ENCODE results near the gene AMOTL1. TPM values are rescaled to one million over a fixed set of nuclear protein-coding genes. Genes with fewer than 3 reads are reported as not detected.
"Not testable (repeated sequence)": the region's sequence is repeated elsewhere in the genome, so short reads cannot be mapped to it uniquely, and the experiment has no call there.

AMOTL1 gene
- total RNA-seq, 1 donor from 2014 or later: 79.3 TPM

DNA sequence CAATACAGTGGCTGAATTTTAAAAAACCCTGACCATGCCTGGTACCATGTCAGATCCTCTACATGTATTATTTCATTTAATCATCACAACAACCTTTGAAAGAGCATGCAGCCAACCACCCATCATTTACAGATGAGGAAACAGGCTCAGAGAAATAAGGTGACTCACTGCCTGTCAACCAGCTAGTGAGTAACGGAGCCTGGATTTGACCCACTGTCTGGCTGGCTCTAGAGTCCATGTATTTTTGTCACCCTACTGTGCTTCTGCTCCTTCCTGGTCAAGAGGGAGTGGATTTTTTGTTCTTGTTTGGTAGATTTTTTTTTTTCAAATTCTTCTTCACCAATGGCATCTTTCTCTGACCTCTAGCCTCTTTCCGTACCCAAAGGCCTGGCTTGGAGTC is 127.8 kb downstream of the AMOTL1 start:
- H3K9me3 ChIP-seq (ENCODE audit: control insufficient read depth in 3 of 3, low read length in 3 of 3): peaks cover 7 to 12% (median 8%) of the 10 kb centered on the region in 3 donors
- H3K27me3 ChIP-seq (ENCODE audit: control insufficient read depth in 3 of 3, insufficient read depth in 3 of 3, low read length in 3 of 3): no peaks in the 10 kb centered on the region
- H3K27ac ChIP-seq (ENCODE audit: low read depth, low read length): no peak overlapping the region
- H3K36me3 ChIP-seq (ENCODE audit: control insufficient read depth in 3 of 3, insufficient read depth in 3 of 3, low read length in 3 of 3): peaks cover 0 to 9% (median 0%) of the 10 kb centered on the region in 3 donors
- H3K9ac ChIP-seq (ENCODE audit: low read depth in 1 of 3, low read length in 3 of 3): no peak overlapping the region
- H3K4me1 ChIP-seq (ENCODE audit: control insufficient read depth in 3 of 3, insufficient read depth in 3 of 3, low read length in 3 of 3): peaks cover 0 to 5% (median 4%) of the 10 kb centered on the region in 3 donors
- no peak overlapping the region for H3K4me3 ChIP-seq (ENCODE audit: low read length in 3 of 3)

DNA sequence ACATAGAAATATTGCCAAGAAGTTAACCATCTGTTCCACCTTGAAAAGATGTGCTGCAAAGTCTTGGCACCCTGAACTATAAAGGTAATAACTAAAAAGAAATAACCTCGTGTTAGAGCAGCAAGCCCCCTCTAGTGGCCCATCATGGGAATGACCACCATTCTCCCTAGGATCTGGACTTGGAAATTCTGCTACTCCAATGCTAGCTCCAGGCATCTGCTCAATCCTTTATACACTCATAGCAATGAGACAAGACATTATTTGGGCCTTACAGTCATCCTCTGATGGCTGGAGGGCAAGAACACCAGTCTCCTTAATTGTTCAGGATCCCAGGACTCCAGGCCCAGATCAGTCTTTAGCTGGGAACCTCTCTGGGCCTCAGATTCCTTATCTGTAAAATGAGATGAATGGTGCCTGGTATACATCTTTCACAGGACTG is 129.2 kb downstream of the AMOTL1 start:
- no peaks in the 10 kb centered on the region for H3K27me3 ChIP-seq (ENCODE audit: control insufficient read depth in 3 of 3, insufficient read depth in 3 of 3, low read length in 3 of 3)

DNA sequence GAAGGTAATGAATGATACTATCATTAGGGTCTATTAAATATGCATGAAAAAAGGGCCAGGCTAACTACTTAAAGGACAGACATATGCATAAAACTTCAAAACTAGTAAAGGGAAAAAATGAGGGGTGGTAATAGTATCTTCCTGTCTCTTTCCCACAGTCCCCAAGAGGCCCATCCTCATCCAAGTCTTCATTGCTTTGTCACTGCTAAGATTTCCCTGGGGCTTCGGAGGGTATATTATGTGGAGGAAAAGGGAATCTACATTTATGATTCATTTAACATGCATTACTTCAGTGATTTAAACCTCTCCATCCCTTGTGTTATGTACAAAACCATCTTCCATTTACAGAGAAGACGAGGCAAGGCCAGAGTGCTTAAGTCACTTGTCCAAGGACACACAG is 139.1 kb downstream of the AMOTL1 start:
- Histone ChIP-seq H3K9ac (ENCODE audit: low read depth in 1 of 3, low read length in 3 of 3) (no peak overlapping the region), H3K9me3 (ENCODE audit: control insufficient read depth in 3 of 3, low read length in 3 of 3) (no peaks in the 10 kb centered on the region), H3K27ac (ENCODE audit: low read depth, low read length) (no peak overlapping the region), H3K36me3 (ENCODE audit: control insufficient read depth in 3 of 3, insufficient read depth in 3 of 3, low read length in 3 of 3) (peaks cover 0 to 2% (median 0%) of the 10 kb centered on the region in 3 donors), H3K27me3 (ENCODE audit: control insufficient read depth in 3 of 3, insufficient read depth in 3 of 3, low read length in 3 of 3) (no peaks in the 10 kb centered on the region), H3K4me3 (ENCODE audit: low read length in 3 of 3) (no peak overlapping the region), H3K4me1 (ENCODE audit: control insufficient read depth in 3 of 3, insufficient read depth in 3 of 3, low read length in 3 of 3) (no peaks in the 10 kb centered on the region)

More for the DNA sequence above, 129.2 kb downstream of the AMOTL1 start:
- Histone ChIP-seq H3K36me3 (ENCODE audit: control insufficient read depth in 3 of 3, insufficient read depth in 3 of 3, low read length in 3 of 3) (peaks cover 0 to 9% (median 0%) of the 10 kb centered on the region in 3 donors), H3K4me3 (ENCODE audit: low read length in 3 of 3) (no peak overlapping the region), H3K9ac (ENCODE audit: low read depth in 1 of 3, low read length in 3 of 3) (no peak overlapping the region), H3K9me3 (ENCODE audit: control insufficient read depth in 3 of 3, low read length in 3 of 3) (peaks cover 5 to 12% (median 8%) of the 10 kb centered on the region in 3 donors), H3K4me1 (ENCODE audit: control insufficient read depth in 3 of 3, insufficient read depth in 3 of 3, low read length in 3 of 3) (peaks cover 0 to 5% (median 4%) of the 10 kb centered on the region in 3 donors), H3K27ac (ENCODE audit: low read depth, low read length) (no peak overlapping the region)

DNA sequence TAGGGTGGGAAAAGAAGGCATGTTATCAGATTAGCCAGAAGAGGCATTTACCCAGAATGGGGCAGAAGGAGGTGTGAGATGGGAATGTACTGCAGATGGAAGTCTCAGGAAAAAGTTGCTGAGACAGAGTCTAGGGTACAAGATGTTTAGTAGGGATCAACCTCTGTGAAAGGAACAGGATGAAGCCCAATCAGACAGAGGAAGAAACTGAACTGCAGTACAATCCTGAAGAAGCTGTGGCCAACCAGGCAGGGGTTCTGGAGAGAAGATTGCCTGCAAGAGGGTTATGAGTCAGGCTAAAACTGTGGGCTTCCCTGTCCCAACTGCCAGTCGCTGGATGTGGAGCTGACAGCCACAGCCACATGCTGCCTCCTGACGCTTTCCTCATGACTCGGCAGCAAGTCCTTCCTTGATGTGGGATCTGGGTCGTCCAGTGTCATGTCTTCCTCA is 141.2 kb downstream of the AMOTL1 start:
- Histone ChIP-seq H3K9me3 (ENCODE audit: control insufficient read depth in 3 of 3, low read length in 3 of 3) (no peaks in the 10 kb centered on the region), H3K27me3 (ENCODE audit: control insufficient read depth in 3 of 3, insufficient read depth in 3 of 3, low read length in 3 of 3) (no peaks in the 10 kb centered on the region), H3K4me3 (ENCODE audit: low read length in 3 of 3) (no peak overlapping the region), H3K9ac (ENCODE audit: low read depth in 1 of 3, low read length in 3 of 3) (no peak overlapping the region), H3K36me3 (ENCODE audit: control insufficient read depth in 3 of 3, insufficient read depth in 3 of 3, low read length in 3 of 3) (no peaks in the 10 kb centered on the region), H3K27ac (ENCODE audit: low read depth, low read length) (no peak overlapping the region), H3K4me1 (ENCODE audit: control insufficient read depth in 3 of 3, insufficient read depth in 3 of 3, low read length in 3 of 3) (no peaks in the 10 kb centered on the region)

DNA sequence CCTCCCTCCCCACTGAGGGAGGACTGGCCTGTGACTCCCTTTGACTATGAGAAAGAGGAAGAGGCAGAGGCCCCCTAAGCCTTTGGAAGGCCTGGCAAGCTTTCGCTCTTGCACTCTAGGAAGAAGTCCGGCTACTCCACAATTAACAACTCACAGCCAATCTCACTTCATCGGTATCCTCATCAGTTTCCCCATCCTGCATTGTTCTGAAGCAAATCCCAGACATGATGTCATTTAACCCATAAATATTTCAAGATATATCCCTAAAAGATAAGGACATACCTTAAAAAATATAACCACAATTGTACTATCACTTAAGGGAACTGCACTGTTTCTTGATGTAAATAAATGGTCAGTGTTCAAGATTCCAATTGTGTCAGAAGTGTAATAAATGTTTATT is 142.1 kb downstream of the AMOTL1 start:
- no peaks in the 10 kb centered on the region for H3K9me3 ChIP-seq (ENCODE audit: control insufficient read depth in 3 of 3, low read length in 3 of 3)

DNA sequence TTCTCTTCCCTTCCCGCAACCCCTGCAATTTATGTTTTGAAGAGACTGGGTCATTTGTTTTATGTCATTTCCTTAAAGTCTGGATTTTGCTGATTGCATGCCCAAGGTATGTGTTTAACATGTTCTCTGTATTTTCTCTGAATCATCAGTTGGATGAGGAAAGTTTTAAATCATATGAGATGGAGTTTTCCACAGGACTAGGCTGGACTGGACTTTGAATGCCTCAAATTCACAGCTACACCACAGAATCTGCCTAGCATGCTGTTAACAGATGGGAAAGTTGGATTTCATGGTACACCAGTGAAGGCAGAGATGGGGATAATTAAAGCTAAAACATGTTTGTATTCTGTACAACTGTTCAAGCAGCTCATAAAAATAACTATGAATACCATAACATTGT is 142.6 kb downstream of the AMOTL1 start:
- no peaks in the 10 kb centered on the region for H3K4me1 ChIP-seq (ENCODE audit: control insufficient read depth in 3 of 3, insufficient read depth in 3 of 3, low read length in 3 of 3)
- H3K27me3 ChIP-seq (ENCODE audit: control insufficient read depth in 3 of 3, insufficient read depth in 3 of 3, low read length in 3 of 3): no peaks in the 10 kb centered on the region
- no peak overlapping the region for H3K27ac ChIP-seq (ENCODE audit: low read depth, low read length)
- H3K9me3 ChIP-seq (ENCODE audit: control insufficient read depth in 3 of 3, low read length in 3 of 3): no peaks in the 10 kb centered on the region
- H3K4me3 ChIP-seq (ENCODE audit: low read length in 3 of 3): no peak overlapping the region
- no peak overlapping the region for H3K9ac ChIP-seq (ENCODE audit: low read depth in 1 of 3, low read length in 3 of 3)
- H3K36me3 ChIP-seq (ENCODE audit: control insufficient read depth in 3 of 3, insufficient read depth in 3 of 3, low read length in 3 of 3): no peaks in the 10 kb centered on the region

More for the DNA sequence above, 142.1 kb downstream of the AMOTL1 start:
- Histone ChIP-seq H3K9ac (ENCODE audit: low read depth in 1 of 3, low read length in 3 of 3) (no peak overlapping the region), H3K4me3 (ENCODE audit: low read length in 3 of 3) (no peak overlapping the region), H3K36me3 (ENCODE audit: control insufficient read depth in 3 of 3, insufficient read depth in 3 of 3, low read length in 3 of 3) (no peaks in the 10 kb centered on the region), H3K27me3 (ENCODE audit: control insufficient read depth in 3 of 3, insufficient read depth in 3 of 3, low read length in 3 of 3) (no peaks in the 10 kb centered on the region), H3K4me1 (ENCODE audit: control insufficient read depth in 3 of 3, insufficient read depth in 3 of 3, low read length in 3 of 3) (no peaks in the 10 kb centered on the region), H3K27ac (ENCODE audit: low read depth, low read length) (no peak overlapping the region)

DNA sequence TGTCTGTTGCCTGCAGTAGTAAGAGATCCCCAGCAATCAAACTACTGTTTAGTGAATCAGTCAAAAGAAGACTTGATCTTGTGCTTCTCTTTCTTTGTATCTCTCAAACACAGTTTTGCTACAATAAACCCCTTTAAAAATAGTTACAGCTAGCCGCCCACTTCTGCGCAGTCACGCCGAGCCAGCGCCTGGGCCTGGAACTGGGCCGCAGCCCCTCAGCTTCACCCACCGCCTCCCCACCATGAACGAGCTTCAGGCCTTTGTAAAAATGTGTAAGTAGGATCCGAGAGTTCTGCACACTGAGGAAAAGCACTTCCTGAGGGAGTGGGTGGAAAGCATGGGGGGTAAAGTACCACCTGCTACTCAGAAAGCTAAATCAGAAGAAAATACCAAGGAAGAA is 144.7 kb downstream of the AMOTL1 start:
- Histone ChIP-seq H3K27ac (ENCODE audit: low read depth, low read length) (no peak overlapping the region), H3K4me3 (ENCODE audit: low read length in 3 of 3) (no peak overlapping the region), H3K9me3 (ENCODE audit: control insufficient read depth in 3 of 3, low read length in 3 of 3) (no peaks in the 10 kb centered on the region), H3K36me3 (ENCODE audit: control insufficient read depth in 3 of 3, insufficient read depth in 3 of 3, low read length in 3 of 3) (no peaks in the 10 kb centered on the region), H3K27me3 (ENCODE audit: control insufficient read depth in 3 of 3, insufficient read depth in 3 of 3, low read length in 3 of 3) (no peaks in the 10 kb centered on the region), H3K9ac (ENCODE audit: low read depth in 1 of 3, low read length in 3 of 3) (no peak overlapping the region), H3K4me1 (ENCODE audit: control insufficient read depth in 3 of 3, insufficient read depth in 3 of 3, low read length in 3 of 3) (no peaks in the 10 kb centered on the region)

- not testable (repeated sequence) for H3K9me3 ChIP-seq (ENCODE audit: control insufficient read depth in 3 of 3, low read length in 3 of 3); H3K9ac ChIP-seq (ENCODE audit: low read depth in 1 of 3, low read length in 3 of 3); H3K27me3 ChIP-seq (ENCODE audit: control insufficient read depth in 3 of 3, insufficient read depth in 3 of 3, low read length in 3 of 3); H3K36me3 ChIP-seq (ENCODE audit: control insufficient read depth in 3 of 3, insufficient read depth in 3 of 3, low read length in 3 of 3); H3K27ac ChIP-seq (ENCODE audit: low read depth, low read length); H3K4me1 ChIP-seq (ENCODE audit: control insufficient read depth in 3 of 3, insufficient read depth in 3 of 3, low read length in 3 of 3); H3K4me3 ChIP-seq (ENCODE audit: low read length in 3 of 3)
These were observed 145.7 kb downstream of the AMOTL1 start for GRCh38 chr11:94913718-94914394.

- Histone ChIP-seq H3K9ac (ENCODE audit: low read depth in 1 of 3, low read length in 3 of 3) (no peak overlapping the region), H3K4me3 (ENCODE audit: low read length in 3 of 3) (no peak overlapping the region), H3K27ac (ENCODE audit: low read depth, low read length) (no peak overlapping the region), H3K27me3 (ENCODE audit: control insufficient read depth in 3 of 3, insufficient read depth in 3 of 3, low read length in 3 of 3) (no peaks in the 10 kb centered on the region), H3K4me1 (ENCODE audit: control insufficient read depth in 3 of 3, insufficient read depth in 3 of 3, low read length in 3 of 3) (peaks cover 0 to 2% (median 0%) of the 10 kb centered on the region in 3 donors), H3K9me3 (ENCODE audit: control insufficient read depth in 3 of 3, low read length in 3 of 3) (no peaks in the 10 kb centered on the region), H3K36me3 (ENCODE audit: control insufficient read depth in 3 of 3, insufficient read depth in 3 of 3, low read length in 3 of 3) (no peaks in the 10 kb centered on the region)
These were observed 152.2 kb downstream of the AMOTL1 start for GRCh38 chr11:94920311-94920710.

- Histone ChIP-seq H3K4me3 (ENCODE audit: low read length in 3 of 3) (no peak overlapping the region), H3K9ac (ENCODE audit: low read depth in 1 of 3, low read length in 3 of 3) (no peak overlapping the region), H3K9me3 (ENCODE audit: control insufficient read depth in 3 of 3, low read length in 3 of 3) (no peaks in the 10 kb centered on the region), H3K4me1 (ENCODE audit: control insufficient read depth in 3 of 3, insufficient read depth in 3 of 3, low read length in 3 of 3) (peaks cover 11 to 15% (median 13%) of the 10 kb centered on the region in 3 donors), H3K27ac (ENCODE audit: low read depth, low read length) (no peak overlapping the region), H3K36me3 (ENCODE audit: control insufficient read depth in 3 of 3, insufficient read depth in 3 of 3, low read length in 3 of 3) (no peaks in the 10 kb centered on the region), H3K27me3 (ENCODE audit: control insufficient read depth in 3 of 3, insufficient read depth in 3 of 3, low read length in 3 of 3) (no peaks in the 10 kb centered on the region)
These were observed 154.3 kb downstream of the AMOTL1 start for GRCh38 chr11:94922321-94923003.
